SIG-M5 treated with dmso at 0.1 percent for 504 hours (cell line): ENCODE data around the gene SALL4.
A peak's percentile ranks its signal among the peaks of the same experiment; 100 is the strongest.
"Not testable (repeated sequence)": the region's sequence is repeated elsewhere in the genome, so short reads cannot be mapped to it uniquely, and the experiment has no call there.

Experiments used
- DNase-seq: peaks from one replicate; lab custom pipeline; 2025; ENCODE audit not compliant: unreplicated experiment; lab: John Stamatoyannopoulos, UW

Gene SALL4

DNA sequence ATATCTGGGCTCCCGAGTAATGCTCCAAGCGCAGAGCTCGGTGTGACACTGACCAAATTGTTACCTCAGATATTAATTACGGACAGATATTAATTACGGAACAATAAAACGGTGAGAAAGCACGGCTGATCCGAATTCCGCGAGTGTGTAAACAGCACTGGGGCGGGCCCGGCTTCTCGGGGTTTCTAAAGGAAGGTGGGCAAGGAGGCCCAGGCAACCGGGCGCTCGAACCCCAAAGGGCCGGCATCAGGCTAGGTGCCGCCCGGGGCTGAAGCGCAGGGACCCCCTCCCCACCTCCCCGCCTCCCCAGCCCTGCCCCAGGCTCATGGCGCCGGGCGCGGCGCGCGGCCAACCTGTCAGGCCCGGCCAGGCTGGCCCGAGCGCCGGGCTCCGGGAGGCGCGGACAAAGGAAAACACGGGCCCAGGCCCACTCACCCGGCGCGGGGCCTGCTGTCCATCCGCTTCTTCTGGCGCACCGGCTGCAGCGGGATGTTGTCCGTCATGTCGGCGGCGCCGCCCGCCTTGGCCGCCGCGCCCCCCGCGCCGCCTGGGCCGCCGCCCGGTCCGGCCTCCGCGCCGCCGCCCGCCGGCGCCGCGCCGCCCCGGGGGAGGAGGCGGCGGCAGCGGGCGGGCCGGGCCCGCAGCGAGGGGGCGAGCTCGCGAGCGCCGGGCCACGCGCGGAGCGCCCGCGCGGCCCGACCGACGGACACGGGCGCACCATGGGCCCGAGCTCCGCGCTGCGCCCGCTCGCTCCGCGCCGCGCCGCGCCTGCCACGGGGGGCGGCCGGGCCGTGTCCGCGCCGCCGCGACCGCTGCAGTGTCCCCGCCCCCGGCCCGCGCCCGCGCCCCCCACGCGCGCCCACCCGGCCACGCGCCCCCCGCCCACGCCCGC lies 34.2 kb downstream of the SALL4 start, which contains the start of gene ATP9A:
Gene ATP9A (minus strand): TSS at position 524 of the 892 bp plus-strand sequence. CDS start 21 bp downstream, at position 503.
- DNase-seq = no peak

DNA sequence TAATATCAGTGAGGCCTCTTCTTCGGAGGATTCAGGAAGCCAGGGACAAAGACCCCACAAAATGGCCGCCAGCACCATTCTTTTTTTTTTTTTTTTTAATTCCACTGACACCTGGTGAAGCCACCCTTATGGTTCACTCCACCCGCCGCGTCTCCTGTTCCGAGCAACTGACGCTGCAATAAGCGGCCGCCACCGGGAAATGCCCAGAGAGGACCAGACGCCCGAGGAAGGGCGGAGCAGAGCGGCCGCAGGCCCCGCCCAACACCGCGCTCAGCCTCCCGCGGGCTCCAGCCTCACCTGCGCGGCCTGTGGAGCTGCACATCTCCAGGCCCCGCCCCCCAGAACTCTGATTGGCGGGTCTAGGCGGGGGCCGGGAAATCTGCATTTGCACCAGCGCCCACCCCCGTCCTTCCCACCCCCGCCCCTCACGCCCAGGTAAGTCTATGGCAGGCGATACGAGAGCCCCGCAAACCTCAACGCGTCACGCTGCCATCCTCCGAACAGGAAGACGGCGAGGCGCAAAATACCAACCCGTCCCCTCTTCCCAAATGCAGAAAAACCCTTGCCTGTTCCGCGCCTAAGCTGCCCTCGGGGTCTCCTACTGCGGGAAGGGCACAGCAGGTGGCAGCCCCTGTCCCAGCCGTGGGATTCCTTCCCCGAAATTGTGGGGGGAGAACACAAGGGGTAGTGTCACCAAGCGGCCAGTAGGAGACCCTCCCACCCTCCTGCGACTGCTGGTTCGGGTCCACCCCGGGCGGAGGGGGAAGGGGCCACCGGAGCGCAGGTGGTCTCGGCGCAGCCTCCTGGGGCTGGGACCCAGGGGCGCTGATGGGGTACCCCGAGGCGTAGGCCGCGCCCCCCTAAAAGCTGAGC lies 35.1 kb downstream of the SALL4 start:
- DNase-seq = peak; percentile 92

DNA sequence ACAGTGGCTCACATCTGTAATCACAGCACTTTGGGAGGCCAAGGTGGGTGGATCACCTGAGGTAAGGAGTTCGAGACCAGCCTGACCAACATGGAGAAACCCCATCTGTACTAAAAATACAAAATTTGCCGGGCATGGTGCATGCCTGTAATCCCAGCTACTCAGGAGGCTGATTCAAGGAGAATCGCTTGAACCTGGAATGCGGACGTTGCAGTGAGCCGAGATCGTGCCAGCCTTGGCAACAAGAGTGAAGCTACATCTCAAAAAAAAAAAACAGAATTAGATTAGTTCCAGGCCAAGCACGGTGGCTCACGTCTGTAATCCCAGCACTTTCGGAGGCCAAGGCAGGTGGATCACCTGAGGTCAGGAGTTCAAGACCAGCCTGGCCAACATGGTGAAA lies 36.9 kb downstream of the SALL4 start:
- DNase-seq = not testable (repeated sequence)

DNA sequence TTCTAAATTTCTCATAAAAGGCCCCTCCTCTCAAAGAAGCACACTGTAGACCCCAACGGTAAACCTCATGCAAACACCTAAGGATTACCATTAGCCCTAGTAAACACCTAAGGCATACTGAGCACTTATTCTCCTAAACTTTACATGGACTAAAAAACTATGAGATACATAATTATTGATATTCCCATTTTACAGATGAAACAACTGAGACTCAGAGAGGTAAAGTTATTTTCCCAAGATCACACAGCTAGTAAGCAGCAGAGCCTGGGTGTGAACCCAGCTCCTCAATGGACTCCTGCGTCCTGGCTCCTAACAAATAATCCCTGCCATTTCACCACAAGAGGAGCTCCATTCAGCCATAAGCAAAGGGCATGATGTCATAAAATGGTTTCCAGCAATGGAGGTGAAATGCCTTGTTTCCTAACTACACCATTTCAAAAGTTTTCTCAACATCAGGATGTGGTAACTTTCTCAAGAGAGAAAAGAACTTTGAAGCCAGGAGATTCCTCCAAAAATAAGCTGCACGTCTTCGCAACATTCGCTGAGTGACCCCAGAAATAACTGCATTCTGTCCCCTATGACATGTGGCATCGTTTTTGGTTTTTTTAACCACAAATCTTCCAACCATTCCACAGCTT lies 38.2 kb downstream of the SALL4 start:
- peak; percentile 70 for DNase-seq

DNA sequence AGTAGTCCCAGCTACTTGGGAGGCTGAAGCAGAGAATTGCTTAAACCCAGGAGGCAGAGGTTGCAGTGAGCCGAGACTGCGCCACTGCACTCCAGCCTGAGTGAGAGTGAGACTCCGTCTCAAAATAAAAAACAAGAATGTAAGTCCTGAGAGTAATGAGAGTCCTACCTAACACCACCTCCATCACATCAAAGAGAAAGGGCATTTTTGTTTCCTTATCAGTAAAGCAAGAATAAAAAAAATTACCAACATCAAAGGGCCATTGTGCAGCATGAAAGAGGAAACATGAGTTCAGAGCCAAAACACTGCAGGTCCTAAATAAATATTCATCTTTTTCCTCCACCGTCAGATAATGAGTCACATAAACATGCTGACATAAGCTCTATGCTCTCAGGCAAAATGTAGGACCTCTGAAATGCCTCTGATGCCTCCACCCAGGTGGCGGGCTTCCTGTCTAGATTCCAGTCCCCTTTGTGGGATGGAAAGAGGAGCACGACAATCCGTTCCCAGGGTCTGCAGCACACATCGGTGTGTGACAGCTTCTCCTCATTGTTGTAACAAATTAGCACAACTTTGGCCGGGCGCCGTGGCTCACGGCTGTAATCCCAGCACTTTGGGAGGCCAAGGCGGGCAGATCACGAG lies 41.3 kb downstream of the SALL4 start:
- peak; percentile 37 for DNase-seq

DNA sequence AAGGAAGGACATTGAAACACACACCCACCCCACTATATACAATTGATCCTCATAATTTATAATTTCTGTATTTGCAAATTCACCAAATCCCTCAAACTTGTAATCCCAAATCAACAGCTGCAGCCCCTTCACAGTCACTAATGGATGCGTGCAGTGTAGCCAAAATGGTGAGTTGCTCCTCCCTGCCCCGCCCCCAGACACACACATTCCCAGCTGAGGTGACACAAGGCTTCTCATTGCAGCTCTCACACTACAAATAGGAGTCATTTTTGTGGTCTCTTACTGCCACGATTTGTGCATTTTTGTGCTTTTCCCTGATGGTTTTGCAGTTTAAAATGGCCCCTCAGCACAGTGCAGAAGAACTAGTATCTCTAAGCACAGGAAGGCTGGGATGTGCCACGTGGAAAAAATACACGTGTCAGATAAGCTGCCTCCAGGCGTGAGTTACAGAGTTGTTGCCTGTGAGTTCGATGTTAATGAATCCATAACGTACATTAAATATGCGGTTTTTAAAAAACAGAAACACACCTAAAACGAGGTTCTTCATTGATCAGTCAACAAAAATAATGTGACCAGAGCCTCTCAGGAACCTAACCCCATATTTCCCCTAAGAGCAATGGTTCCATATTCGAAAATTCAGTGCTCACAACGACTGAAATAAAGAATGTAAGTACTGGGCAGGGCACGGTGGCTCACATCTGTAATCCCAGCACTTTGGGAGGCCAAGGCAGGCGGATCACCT lies 42.4 kb downstream of the SALL4 start:
- DNase-seq = no peak

DNA sequence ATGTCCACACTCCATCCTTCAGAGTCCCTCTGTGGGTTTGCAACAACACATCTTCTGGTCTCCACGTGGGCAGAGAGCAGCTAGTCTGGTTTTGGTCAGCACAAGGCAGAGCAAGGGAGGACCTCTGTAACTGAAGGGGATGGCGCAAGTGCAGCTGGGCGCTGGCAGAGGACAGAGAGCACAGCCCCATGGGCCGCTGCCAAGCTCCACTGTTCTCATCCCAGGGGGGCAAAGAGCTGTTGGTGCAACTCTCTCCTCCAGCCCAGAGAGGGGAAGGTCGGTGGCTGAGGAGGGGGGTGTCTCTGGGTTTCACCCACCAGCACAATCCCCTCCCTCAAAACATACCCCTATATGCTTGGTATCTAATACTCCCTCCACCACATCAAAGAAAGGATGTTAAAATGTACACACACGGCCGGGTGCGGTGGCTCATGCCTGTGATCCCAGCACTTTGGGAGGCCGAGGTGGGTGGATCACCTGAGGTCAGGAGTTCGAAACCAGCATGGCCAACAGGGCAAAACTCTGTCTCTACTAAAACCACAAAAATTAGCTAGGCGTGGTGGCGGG lies 43.3 kb downstream of the SALL4 start:
- DNase-seq = no peak

DNA sequence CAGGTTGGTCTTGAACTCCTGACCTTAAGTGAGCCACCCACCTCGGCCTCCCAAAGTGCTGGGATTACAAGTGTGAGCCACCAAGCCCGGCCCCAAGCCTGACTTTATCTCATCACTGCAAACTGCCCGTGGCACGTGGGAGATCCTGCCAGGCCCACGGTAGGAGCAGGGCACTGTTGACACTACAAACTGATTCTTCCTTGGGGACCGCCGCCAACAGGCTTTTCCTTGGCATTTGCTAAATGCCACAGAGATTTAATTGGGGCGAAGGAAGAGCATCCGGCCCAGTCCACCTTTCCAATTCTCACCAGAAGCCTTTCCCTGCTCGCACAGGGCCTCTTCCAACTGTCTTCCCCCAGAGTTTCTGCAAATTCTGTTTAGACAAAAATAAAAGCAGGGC lies 45.1 kb downstream of the SALL4 start:
- DNase-seq = no peak

DNA sequence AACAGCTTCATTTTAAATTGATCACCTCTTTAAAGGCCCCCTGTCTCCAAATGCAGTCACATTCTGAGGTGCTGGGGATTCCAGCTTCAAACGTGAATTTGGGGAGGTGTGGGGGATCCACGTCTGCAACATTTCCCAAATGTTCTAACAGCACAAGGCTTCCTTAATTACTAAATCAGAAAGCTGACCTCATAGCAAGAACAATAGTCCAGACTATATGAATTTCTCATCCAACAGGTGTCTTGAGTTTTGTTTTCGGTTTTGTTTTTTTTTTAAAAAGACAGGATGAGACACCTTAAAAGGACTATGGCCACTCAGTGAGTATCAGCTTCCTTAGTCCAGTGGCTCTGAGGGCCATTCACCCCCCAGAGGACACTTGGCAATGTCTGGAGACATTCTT lies 45.7 kb downstream of the SALL4 start:
- no peak for DNase-seq

DNA sequence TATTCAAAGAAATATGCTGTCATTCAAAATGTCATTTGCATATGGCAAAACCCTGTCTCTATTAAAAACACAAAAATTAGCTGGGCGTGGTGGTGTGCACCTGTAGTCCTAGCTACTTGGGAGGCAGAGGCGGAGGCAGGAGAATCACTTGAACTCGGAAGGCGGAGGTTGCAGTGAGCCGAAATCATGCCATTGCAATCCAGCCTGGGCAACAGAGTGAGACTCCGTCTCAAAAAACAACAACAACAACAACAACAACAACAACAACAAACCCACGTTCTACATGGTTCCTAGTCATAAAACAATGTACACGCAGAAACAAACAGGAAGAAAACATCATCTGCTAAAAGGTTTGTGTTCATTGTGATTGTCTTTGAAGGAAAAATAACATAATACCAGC lies 49.1 kb downstream of the SALL4 start:
- not testable (repeated sequence) for DNase-seq

DNA sequence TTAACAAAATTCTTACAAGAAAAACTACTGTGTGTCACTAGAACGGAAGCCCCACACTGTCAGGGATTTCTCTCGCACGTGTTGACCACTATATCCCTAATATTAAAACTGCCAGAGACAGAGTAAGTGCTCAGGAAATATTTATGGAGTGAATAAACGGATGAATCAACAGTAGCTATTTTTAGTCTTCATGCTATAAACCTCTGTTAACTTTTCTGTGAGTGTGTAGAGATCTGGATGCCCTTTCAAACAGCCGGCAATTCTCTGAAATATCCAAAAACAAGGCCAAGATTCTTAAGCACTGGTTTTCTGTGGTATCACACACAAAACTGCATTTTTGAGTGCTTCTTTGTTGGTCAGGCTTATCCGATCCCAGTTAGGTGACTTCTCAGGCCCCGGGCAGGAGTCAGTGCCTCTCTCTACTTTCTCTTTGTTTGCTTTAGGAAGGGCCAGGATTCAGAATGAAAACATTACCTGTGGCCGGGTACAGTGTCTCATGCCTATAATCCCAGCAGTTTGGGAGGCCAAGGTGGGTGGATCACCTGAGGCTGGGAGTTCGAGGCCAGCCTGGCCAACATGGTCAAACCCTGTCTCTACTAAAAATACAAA lies 49.9 kb downstream of the SALL4 start:
- peak; percentile 57 for DNase-seq

DNA sequence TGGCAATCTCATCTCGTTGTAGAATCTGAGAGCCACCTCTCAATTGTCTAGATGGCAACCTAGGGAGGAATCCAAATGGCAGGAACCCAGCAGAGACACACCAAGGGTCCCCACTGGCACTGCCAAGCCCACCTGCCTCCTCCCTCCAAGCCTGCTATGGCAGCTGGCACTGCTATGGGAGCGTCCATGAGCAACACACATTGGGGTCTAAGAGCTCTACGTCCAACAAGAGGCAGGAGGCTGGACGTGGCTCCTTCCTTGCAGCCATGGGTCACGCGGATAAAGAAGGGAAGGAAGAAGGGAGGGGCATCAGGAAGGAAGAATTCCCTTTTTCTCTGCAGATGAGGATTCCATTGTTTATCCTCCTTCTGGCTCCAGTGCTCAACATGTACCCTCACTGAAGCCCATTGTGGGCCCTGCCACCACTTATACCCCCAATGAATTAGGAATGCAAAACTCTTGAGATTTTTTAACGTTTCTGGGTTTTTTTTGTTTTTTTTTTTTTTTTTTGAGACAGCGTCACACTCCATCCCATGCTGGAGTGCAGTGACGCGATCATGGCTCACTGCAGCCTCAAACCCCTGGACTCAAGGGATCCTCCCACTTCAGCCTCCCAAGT lies 51.4 kb downstream of the SALL4 start:
- no peak for DNase-seq

DNA sequence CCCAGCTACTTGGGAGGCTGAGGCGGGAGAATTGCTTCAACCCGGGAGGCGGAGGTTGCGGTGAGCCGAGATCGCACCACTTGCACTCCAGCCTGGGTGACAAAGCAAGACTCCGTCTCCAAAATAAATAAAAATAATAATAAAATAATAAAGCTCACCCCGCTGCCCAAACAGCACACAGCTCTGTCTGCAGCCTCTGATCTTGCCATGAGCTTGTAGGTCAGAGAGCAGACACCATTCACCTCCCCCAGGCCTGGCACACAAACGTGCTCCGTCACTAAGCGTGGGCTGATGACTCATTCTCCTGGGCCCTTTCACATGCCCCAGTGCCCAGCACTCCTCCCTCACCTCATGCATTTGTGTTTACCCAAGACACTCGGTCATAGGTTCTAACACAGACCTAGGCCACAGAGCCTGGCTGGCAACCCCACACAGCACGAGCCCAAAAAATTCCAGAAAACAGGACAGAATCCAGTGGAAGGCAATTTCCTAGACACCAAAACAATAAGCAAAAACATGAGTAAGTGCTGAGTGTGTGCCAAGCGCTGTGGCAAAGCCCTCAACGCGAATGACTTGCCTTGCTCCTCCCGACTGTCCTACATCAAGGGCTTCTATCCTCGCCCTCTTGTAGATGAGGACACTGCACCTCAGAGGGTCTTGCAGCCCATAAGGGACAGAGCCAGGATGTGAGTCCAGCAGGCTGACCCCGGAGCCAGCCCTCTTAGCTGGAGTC lies 52.1 kb downstream of the SALL4 start:
- DNase-seq = peak; percentile 97

DNA sequence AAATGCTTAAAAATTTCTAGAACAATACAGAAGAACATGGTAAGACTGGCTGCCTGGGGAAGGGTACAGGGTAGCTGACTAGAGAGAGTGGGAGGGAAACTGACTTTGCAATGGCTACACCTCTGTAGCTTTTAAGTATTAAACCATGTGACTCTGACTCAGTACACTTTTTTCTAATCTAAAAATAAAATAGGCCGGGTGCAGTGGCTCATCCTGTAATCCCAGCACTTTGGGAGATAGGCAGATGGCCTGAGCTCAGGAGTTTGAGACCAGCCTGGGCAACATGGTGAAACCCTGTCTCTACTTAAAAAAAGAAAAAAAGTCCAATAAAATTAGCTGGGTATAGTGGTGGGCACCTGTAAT lies 52.7 kb downstream of the SALL4 start:
- DNase-seq = no peak

DNA sequence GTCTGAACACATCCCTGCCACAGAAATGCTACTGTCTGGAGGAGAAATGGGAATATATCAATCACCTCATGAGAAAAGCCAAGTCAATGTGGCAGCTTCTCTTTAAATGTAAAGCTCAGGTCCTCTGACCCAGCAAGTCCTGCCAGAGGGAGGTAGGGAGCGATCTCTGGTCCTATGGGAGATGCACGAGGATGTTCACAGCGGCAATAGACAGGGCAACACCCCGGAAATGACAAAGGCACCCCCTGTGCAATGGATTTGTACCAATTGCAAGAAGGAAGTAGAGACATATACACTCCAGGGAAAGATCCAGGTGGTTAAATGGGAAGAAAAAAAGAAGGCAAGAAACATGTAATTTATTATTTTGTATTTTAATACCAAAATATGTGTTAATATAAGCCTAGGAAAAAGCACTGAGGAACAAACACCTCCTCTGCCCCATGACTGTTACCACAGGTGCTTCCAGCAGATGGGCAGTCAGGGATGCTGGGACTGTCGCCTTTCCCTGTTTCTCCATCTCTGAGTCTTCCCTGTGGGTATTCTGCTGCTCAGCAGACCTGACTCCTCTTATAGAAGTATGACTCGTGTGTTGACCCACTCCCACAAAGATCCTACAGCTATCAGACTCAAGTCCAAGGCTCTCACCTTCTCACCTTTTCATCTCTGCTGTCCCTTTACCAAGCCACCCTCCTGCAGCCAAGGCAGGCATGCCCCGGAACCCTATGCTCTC lies 55.0 kb downstream of the SALL4 start:
- no peak for DNase-seq

DNA sequence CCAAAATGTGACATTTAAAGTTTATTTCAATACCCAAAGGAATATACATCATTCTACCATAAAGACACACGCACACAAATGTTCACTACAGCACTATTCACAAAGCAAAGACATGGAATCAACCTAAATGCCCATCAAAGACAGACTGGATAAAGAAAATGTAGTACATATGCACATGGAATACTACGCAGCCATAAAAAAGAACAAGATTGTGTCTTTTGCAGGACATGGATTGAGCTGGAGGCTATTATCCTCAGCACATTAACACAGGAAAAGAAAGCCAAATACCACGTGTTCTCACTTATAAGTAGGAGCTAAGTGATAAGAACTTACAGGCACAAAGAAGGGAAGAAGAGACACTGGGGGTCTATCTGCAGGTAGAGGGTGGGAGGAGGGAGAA lies 56.5 kb downstream of the SALL4 start:
- no peak for DNase-seq

DNA sequence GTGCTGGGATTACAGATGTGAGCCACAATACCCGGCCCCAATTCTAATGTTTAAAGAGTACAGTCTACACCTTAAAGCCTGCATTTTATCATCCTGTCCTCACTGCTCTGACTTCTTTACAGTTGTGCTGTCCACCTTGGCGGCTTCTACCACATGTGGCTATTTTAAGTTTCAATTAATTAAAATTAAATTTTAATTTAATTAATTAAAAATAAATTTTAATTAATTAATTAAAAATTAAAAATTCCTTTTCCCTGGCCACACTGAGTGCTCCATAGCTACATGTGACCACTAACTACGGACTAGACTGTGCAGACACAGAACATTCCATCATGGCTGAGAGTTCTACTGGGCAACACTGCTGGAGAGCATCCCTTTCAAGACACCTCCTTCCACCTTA lies 61.5 kb downstream of the SALL4 start:
- DNase-seq = no peak

DNA sequence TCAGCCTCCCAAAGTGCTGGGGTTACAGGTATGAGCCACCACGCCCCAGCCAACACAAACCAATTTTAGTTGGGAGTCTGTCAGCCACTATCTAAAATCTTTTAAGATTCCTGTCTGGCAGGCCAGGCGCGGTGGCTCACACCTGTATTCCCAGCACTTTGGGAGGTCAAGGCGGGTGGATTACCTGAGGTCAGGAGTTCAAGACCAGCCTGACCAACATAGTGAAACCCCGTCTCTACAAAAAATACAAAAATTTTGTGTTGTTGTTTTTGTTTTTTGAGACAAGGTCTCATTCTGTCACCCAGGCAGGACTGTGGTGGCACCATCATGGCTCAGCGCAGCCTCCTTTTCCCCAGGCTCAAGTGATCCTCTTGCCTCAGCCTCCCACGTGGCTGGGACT lies 62.0 kb downstream of the SALL4 start:
- DNase-seq = not testable (repeated sequence)
